Daoy (cell line): ENCODE data around the gene SYTL2. TPM values are rescaled to one million over a fixed set of nuclear protein-coding genes. Genes with fewer than 3 reads are reported as not detected.

Experiments used
- DNase-seq: peaks from one replicate; pipeline ENCODE4 v3.0.0-alpha.2; 2015; ENCODE audit warnings: low read depth
- total RNA-seq: library from RNA; depleted of rRNA; stranded (reverse); fragments of >200 nt; shearing (Covaris generic); gene quantifications from 2 replicates; pipeline ENCODE4 v1.2.3, GENCODE V29; 2014

Gene SYTL2
- total RNA-seq, 1 experiment from 2014 or later = 28.1 TPM

GRCh38 chr11:85827748-85828639 is 17.1 kb upstream of the SYTL2 start:
- peak; percentile 50 for DNase-seq

DNA sequence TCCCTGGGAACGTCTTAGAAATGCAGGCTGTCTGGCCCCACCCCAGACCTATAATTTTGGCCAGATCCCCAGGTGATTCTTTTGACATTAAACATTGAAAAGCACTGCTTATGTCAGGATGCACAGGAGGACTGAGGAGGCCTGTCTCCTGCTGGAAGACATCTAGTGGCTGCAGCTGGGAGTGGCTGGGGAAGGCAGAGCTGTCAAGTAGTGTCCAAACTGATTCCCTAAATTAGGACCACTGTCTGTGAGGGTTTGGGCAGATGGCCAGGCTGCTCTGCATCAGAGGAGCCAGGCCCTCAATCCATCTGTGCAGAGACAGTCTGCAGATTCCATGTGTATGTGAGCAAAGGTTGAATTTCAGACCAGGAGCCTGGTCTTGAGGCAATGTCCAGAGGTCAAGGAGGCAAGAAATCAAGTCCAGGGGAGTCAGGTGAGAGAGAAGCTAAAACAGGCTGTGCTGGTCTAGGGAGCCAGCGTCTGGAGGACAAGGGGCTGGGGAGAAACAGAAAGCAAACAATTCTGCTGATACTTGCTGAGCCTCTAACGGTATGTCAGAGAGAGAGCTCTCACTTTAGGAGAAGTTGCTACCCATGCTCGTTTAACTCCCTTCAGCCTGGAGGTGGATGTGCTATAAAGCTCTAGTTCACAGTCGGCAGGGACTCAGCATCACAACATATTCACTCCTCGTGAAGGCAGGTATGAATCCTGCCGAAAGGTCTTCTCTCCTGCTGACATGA is 15.3 kb upstream of the SYTL2 start:
- peak; percentile 30 for DNase-seq

- DNase-seq = no peak
Observed at GRCh38 chr11:85825616-85826015, 14.7 kb upstream of the SYTL2 start.

GRCh38 chr11:85823816-85824215 is 12.9 kb upstream of the SYTL2 start:
- DNase-seq = no peak

DNA sequence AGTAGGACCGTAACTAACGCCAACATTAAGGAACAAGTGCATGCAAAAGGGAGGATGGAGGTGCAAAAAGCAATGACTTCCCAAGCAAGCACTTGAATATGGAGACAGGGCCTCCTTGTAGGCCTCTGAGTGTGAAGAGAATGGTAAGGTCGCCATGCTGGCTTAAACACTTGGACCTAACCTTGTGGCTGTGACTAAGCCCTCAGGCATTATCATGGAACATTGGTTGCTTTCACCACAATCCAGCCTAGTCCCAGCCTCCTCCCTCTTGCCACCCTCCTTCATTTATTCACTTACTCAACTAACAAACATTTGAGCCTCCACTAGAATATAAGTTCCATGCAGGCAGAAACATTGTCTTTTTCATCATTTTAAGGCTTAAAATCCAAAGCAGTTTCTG is 11.9 kb upstream of the SYTL2 start:
- DNase-seq = peak; percentile 81

- DNase-seq = peak; percentile 67
Observed at GRCh38 chr11:85821636-85822035, 10.7 kb upstream of the SYTL2 start.

GRCh38 chr11:85819441-85819840 is 8.5 kb upstream of the SYTL2 start:
- DNase-seq = no peak

- peak; percentile 37 for DNase-seq
Observed at GRCh38 chr11:85815186-85815931, 4.4 kb upstream of the SYTL2 start.

DNA sequence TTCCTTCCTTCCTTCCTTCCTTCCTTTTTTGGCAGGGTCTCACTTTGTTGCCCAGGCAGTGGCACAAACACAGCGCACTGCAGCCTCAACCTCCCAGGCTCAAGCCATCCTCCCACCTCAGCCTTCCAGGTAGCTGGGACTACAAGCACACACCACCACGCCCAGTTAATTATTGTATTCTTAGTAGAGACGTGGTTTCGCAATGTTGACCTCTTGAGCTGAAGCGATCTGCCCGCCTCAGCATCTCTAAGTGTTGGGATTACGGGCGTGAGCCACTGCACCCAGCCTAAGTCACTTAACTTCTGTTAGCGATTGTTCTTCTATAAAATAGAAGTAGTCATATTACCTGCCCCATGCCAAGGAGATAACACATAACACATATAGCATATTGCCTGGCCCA is 2.8 kb upstream of the SYTL2 start:
- DNase-seq = no peak

- no peak for DNase-seq
Observed at GRCh38 chr11:85811624-85812023, 683 bp upstream of the SYTL2 start.

DNA sequence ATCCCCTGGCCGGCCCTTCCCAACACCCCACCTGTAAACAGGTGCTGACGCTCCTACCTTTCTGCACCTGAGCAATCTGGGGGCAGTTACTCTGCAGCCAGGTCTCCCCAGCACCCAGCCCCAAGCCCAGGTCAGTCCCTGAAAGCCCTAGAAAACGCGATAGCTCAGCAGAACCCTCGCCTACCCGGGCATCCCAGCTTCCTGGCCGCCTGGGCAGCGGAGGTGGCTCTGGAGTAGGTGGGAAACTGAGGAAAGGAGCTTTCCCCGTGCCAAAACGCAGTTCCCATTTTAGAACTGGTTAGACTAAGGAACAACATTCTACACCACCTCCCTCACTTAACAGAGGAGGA is 445 bp downstream of the SYTL2 start:
- DNase-seq = no peak

DNA sequence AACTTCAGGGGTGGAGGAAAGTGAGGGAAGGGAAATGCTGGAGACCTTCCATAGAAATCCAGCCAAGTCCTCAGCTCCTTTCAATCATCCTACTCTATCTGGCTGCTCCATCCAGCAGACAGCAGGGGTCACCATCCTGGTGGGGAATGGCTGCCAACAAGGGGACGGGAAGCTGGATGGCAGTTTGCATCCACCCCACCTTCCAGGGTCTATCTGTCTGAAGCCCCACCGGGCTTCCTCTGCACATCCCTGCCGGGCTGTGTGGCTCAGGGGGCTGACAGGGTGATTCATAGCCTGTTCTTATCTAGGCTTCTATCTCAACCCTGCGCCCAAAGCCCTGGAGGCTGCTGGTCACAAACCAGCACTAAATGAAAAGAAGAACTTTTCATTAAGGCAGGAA is 1.1 kb downstream of the SYTL2 start:
- peak; percentile 23 for DNase-seq

GRCh38 chr11:85809191-85809590 is 1.8 kb downstream of the SYTL2 start:
- no peak for DNase-seq

DNA sequence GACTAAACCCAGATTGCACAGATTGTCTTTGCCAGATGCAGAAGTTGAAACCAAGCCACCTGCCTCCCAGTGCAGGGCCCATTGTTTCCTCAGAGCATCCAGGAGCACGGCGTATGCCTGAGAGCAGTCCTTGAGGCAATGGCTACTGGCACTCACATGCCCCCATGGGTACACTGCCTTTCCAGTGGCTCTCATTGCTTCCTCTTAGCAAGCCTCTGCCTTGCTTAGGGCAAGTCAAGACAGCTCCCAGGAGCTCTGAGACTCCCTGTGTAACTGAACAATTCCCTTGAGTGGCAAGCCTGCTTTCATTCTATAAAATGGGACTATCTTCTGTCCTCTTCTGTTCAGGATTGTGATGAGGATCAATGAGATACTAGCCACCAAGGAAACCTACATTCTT is 4.1 kb downstream of the SYTL2 start:
- no peak for DNase-seq

DNA sequence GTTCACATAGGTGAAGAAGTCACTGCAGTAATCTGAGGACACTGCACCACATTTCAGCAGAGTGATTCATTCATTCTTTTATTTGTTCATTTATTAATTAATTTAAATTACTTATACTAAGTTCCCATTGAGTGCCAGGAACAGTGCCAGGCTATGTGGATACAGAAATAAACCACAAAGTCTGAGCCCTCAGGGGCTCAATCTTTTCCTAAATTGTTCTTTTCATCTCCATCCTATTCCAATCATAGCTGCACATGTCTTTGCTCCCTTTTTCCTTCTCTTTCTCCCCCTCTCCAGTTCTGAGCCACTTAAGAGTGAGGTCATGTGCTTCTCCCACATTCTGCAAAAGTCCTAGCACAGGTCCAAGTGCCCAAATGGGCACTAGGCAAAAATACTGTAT is 4.9 kb downstream of the SYTL2 start:
- no peak for DNase-seq

DNA sequence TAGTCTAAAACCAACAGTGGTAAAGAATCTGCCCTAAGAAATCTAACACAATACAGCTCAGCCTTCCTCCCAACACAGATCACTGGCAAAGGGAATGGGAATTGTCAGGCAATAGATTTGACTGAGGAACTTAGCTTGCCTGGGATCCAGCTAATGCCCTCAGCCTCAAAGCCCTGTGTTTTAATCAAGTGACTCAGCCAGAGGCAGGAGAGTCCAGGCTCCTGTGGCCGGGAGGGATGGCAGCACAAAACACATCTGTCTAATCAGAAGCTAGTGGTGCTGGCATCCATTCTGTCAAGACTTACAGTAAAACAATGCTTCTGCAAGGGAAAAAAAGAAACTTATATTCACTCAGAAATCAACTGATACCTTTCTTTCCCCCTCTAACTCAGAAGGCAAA is 5.6 kb downstream of the SYTL2 start:
- DNase-seq = peak; percentile 22

DNA sequence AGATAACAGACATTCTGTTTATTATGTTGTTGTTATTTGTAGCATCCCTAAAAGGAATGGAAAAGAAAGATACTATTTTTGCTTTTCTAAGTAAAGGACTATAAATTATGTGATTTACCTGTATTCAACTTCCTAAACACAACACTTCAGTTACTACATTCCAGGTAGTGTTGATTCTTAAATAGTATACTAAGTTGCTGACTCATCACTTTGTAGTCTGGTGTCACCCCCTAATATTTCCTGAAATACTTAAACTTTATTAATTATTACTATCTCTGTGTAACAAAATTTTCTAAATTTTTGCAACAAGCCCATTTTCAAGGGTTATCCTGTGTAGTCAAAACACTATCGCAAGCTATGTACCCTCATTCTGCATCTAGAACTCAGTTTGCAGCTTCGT is 7.0 kb downstream of the SYTL2 start:
- DNase-seq = no peak

DNA sequence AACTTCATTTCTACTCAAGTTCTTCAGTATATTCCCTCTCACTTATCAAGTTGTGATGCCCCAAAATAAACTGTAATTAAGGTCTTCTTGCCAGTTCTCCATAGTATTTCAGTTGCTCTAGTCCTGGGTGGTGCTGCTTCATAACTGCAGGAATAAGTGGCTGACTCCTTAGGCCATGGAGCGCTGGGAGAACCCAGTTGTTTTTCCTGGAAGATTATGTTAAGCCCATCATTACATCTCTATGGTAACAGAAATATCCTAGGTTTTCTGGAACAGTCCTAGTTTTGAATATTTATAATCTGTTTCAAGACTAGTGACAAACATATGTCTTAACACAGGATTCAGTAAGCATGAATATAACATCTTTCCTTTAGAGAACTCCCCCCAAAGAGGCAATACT is 7.6 kb downstream of the SYTL2 start:
- no peak for DNase-seq

DNA sequence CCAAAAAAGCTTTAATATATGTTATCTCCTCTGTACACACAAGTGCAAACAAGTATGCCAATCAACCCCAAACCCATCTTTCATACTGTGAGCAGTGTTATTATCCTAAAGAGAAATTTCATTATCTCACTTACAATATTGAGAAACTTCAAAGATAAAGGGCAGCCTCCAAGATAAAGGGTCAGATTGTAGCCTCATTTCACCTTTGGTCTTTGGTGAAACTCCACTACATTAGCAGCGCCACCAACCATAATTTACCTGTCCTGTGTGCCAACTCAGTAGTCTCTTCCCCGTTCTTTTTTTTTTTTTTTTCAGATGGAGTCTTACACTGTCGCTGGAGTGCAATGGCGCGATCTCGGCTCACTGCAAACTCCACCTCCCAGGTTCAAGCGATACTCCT is 9.4 kb downstream of the SYTL2 start:
- no peak for DNase-seq

GRCh38 chr11:85800595-85801342 is 10.2 kb downstream of the SYTL2 start:
- DNase-seq = no peak

- DNase-seq = no peak
Observed at GRCh38 chr11:85799142-85799541, 11.8 kb downstream of the SYTL2 start.

DNA sequence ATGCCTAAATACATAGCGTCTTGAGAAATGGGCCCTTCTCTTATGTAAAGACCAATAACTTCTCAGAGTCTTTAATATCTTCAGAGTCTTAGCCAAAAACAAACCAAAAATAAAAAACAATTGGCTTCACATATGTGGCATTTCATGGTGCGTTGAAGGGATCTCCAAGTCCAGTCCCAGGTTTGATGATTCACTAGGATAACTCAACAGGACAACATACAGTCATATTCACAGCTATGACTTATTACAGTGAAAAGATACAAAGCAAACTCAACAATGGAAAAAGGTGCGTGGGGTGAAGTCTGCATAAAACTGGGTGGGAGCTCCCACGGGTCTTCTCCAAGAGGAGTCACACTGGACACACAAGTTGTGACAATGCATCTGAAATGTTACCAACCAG is 12.6 kb downstream of the SYTL2 start:
- DNase-seq = no peak
